ENCODE measurements around the gene TEX19. TPM values are rescaled to one million over a fixed set of nuclear protein-coding genes. Genes with fewer than 3 reads are reported as not detected.

The TEX19 gene
- total and polyA plus RNA-seq, 10 of the 15 experiments (the other 5 are each of a cell fraction or from before 2014, with no cell fraction given) = 0.03 to 0.32 (median 0.13) TPM; not detected in 3

- TF ChIP-seq E2F8 (IDR thresholded peaks at IDR 0.05; ENCODE audit: low read depth, partially characterized antibody) = no peak
- no peak for TF ChIP-seq PML (IDR thresholded peaks at IDR 0.05; ENCODE audit: low read length)
- no peak for TF ChIP-seq BACH1 (IDR thresholded peaks at IDR 0.05; ENCODE audit: borderline replicate concordance)
- TF ChIP-seq JUNB (IDR thresholded peaks at IDR 0.05) = no peak
- TF ChIP-seq EED (IDR thresholded peaks at IDR 0.05; ENCODE audit: low read depth) = no peak
- no peak for TF ChIP-seq CBX3 (IDR thresholded peaks at IDR 0.05; ENCODE audit: borderline replicate concordance, low read depth)
- no peak for TF ChIP-seq MXI1 (IDR thresholded peaks at IDR 0.05; ENCODE audit: low read depth, low read length)
- TF ChIP-seq KAT2A (conservative IDR thresholded peaks at IDR 0.05; ENCODE audit: control insufficient read depth, low read depth, low read length) = no peak
- no peak for TF ChIP-seq SMAD1 (IDR thresholded peaks at IDR 0.05; ENCODE audit: low read depth, partially characterized antibody)
Observed at GRCh38 chr17:82314727-82315605, 44.1 kb upstream of the TEX19 start (continued).
